ENCODE results near the gene MTCL1. TPM values are rescaled to one million over a fixed set of nuclear protein-coding genes. Genes with fewer than 3 reads are reported as not detected.

Gene MTCL1
- total RNA-seq, 1 experiment from 2014 or later: 50.1 TPM

GRCh38 chr18:8851659-8852058 is 146.3 kb downstream of the MTCL1 start:
- BruUV-seq (replicated peaks): no TSS peak
- no peak for ATAC-seq
- in situ Hi-C loops (cut with HindIII; ENCODE audit: low pct_unique_long_range_greater_than_20kb, low sequenced_read_pairs): no loop called here
- H3K36me3 ChIP-seq (ENCODE audit: control insufficient read depth, insufficient read depth, low read length): no peaks in the 10 kb centered on the region
- CTCF ChIA-PET: no interaction called here
- H3K27me3 ChIP-seq (ENCODE audit: control insufficient read depth, insufficient read depth, low read length): no peaks in the 10 kb centered on the region
- intact Hi-C loops (cut with micrococcal nuclease; ENCODE audit: unreplicated experiment): no loop called here
- no peak overlapping the region for H3K27ac ChIP-seq (ENCODE audit: low read length)
- H3K4me3 ChIP-seq (ENCODE audit: low read depth in 2 of 2, low read length in 2 of 2): no peak overlapping the region
- 0 out of 2 replicates have a peak, but pooled peaks cover 3% of the 10 kb centered on the region for H3K9me3 ChIP-seq (ENCODE audit: control insufficient read depth, insufficient read depth, low read depth, low read length)
- no peaks in the 10 kb centered on the region for H3K4me1 ChIP-seq (ENCODE audit: control insufficient read depth, insufficient read depth, low read length)
- POLR2A ChIA-PET: no interaction called here
- no peak for TF ChIP-seq REST (IDR thresholded peaks at IDR 0.05; ENCODE audit: insufficient read depth in 1 of 2, low read depth in 2 of 2, low read length in 1 of 2)
- TF ChIP-seq SIN3A (IDR thresholded peaks at IDR 0.05; ENCODE audit: borderline replicate concordance, insufficient read depth, low read depth, low read length): no peak
- no peak for TF ChIP-seq CTCF (IDR thresholded peaks at IDR 0.05)
- no peak for TF ChIP-seq POLR2AphosphoS5 (IDR thresholded peaks at IDR 0.05; ENCODE audit: low read depth, low read length)
- TF ChIP-seq TCF7L2 (IDR thresholded peaks at IDR 0.05; ENCODE audit: low read depth, low read length): no peak
- no peak for DNase-seq (ENCODE audit: low read depth, low spot score)

DNA sequence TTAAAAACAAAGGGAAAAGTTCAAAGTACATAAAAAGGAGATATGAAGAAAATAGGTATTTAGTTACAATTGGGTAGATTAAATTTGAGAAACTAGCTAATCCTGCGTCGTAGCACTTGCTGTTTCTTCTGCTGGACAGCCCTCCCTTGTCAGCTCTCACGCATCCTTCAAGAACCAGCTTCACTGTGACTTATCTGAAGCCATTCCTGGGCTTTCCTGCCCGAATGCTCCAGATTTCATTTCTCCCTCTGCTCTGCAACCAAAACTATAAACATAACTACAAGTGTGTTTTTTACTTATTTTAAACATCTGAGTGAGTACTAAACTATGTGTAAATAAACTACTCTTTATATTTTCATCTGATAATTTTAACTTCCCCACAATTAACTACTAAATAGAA is 149.2 kb downstream of the MTCL1 start:
- no peaks in the 10 kb centered on the region for H3K4me1 ChIP-seq (ENCODE audit: control insufficient read depth, insufficient read depth, low read length)
- no peak overlapping the region for H3K4me3 ChIP-seq (ENCODE audit: low read depth in 2 of 2, low read length in 2 of 2)
- H3K9me3 ChIP-seq (ENCODE audit: control insufficient read depth, insufficient read depth, low read depth, low read length): 0 out of 2 replicates have a peak, but pooled peaks cover 3% of the 10 kb centered on the region
- in situ Hi-C loops (cut with HindIII; ENCODE audit: low pct_unique_long_range_greater_than_20kb, low sequenced_read_pairs) (no loop called here), intact Hi-C loops (cut with micrococcal nuclease; ENCODE audit: unreplicated experiment) (no loop called here)
- ATAC-seq: no peak
- ChIA-PET POLR2A (no interaction called here), CTCF (no interaction called here)
- H3K27me3 ChIP-seq (ENCODE audit: control insufficient read depth, insufficient read depth, low read length): no peaks in the 10 kb centered on the region
- DNase-seq (ENCODE audit: low read depth, low spot score): no peak
- TF ChIP-seq TCF7L2 (IDR thresholded peaks at IDR 0.05; ENCODE audit: low read depth, low read length): no peak
- TF ChIP-seq REST (IDR thresholded peaks at IDR 0.05; ENCODE audit: insufficient read depth in 1 of 2, low read depth in 2 of 2, low read length in 1 of 2): no peak
- TF ChIP-seq SIN3A (IDR thresholded peaks at IDR 0.05; ENCODE audit: borderline replicate concordance, insufficient read depth, low read depth, low read length): no peak
- TF ChIP-seq POLR2AphosphoS5 (IDR thresholded peaks at IDR 0.05; ENCODE audit: low read depth, low read length): no peak
- no peak for TF ChIP-seq CTCF (IDR thresholded peaks at IDR 0.05)
- no peak overlapping the region for H3K27ac ChIP-seq (ENCODE audit: low read length)
- BruUV-seq (replicated peaks): no TSS peak
- no peaks in the 10 kb centered on the region for H3K36me3 ChIP-seq (ENCODE audit: control insufficient read depth, insufficient read depth, low read length)
